Astrocyte of the hippocampus (primary cell): ENCODE data around the gene SOX4.
"Not testable (repeated sequence)": the region's sequence is repeated elsewhere in the genome, so short reads cannot be mapped to it uniquely, and the experiment has no call there.

ENCODE experiments used
- DNase-seq: peaks from one replicate; pipeline ENCODE4 v3.0.0; 2011; ENCODE audit warnings: low read depth, low spot score

Gene SOX4

DNA sequence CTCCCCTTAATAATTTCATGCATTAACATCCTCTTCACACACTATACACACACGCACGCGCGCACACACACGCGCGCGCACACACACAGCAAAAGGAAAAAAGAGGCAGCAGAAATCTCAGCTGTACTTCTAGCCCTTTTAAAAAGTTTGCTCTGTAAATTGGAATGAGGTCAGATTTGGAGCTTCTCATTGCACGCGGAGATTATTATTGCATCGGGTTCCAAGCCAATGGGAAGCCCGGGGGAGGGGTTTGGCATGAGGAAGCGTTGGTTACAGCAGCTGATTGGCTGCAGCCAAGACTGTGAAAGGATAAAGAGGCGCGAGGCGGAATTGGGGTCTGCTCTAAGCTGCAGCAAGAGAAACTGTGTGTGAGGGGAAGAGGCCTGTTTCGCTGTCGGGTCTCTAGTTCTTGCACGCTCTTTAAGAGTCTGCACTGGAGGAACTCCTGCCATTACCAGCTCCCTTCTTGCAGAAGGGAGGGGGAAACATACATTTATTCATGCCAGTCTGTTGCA lies at the start of gene SOX4:
SOX4 (plus strand) TSS at position 340 of the 515 bp plus-strand sequence. CDS start 784 bp downstream, outside the sequence.
- peak; percentile 99 for DNase-seq

DNA sequence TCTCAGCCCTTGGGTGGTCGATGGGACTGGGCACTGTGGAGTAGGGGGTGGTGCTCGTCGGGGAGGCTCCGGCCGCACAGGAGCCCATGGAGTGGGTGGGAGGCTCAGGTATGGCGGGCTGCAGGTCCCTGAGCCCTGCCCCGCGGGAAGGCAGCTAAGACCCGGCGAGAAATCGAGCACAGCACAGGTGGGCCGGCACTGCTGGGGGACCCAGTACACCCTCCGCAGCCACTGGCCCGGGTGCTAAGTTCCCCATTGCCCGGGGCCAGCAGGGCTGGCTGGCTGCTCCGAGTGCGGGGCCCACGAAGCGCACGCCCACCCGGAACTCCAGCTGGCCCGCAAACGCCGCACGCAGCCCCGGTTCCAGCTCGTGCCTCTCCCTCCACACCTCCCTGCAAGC lies 41.3 kb upstream of the SOX4 start:
- not testable (repeated sequence) for DNase-seq

DNA sequence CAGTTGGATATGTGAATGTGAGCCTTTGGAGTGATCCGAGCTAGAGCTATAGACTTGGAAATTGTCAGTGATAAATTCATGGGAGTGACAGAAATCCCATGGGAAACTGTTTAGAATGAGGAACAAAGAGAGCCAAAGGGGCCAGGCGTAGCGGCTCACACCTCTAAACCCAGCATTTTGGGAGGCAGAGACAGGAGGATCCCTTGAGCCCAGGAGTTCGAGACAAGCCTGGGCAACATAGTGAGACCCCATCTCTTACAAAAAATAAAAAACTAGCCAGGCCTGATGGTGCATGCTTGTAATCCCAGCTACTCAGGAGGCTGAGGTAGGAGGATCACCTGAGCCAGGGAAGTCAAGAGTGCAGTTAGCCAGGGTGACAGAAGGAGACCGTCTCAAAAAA lies 39.3 kb upstream of the SOX4 start:
- no peak for DNase-seq

DNA sequence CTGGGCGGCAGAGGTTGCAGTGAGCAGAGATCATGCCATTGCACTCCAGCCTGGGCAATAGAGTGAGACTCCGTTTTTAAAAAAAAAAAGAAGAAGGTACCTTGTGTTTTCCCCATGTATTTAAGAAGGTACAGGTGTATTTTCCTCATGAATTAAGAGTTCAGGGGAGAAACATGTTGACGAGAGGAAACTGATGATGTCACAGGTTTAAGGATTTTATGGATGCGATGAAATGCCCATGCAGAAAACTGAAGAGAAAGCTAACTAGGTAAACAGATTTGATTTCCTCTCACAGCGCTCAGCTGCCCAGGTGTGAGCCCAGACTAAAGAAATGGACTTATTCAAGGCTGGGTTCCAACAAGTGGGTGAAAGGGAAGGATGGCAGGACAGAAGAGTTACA lies 38.4 kb upstream of the SOX4 start:
- no peak for DNase-seq

DNA sequence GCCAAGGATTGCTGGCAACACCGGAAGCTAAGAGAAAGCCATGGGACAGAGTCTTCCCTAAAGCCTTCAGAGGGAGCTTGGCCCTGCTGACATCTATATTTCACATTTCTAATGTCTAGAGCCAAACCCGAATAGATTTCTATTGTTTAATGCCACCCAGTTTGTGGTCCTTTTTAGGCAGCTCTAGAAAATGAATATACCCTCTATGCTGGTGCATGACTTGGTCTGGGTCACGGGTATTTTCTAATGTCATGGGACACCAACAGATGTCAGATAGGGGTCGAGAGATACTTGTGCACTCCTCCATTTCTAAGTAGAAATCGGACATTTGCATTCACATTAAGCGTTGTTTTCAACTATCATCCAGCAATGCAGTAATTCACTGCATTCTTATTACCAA lies 37.0 kb upstream of the SOX4 start:
- DNase-seq = no peak

DNA sequence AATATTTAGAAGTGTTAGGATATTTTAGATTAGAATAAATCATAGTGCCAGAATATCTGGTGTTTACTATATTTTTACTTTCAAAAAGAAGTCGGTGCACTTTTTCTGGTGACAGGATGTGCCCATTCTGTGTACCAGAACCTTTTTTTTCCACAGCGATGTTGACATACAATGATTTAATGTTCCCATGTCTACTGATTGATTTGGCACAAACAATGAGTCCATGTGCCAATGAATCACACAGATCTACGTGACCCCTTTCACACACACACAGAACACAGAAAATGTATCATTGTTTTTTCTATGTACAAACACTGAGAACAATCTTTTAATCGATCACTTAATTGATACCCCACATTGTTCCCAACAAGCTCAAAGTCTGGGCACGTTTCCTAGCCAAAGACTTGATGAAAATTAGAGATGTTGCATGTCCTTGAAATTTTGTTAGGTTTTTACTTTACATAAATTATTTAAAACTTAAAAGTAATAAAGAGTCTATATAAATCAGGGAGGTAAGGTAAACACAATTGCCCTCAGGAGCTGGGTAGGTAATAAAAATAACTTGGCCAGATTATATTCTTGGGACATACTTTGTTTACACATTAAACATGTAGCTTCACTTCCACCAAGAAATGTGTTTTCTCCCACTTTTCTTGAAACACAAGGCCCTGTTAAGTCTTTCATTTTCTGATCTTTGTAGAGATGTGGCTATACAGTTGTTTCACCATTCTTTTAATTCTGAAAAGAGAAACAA lies 36.4 kb upstream of the SOX4 start:
- DNase-seq = no peak

DNA sequence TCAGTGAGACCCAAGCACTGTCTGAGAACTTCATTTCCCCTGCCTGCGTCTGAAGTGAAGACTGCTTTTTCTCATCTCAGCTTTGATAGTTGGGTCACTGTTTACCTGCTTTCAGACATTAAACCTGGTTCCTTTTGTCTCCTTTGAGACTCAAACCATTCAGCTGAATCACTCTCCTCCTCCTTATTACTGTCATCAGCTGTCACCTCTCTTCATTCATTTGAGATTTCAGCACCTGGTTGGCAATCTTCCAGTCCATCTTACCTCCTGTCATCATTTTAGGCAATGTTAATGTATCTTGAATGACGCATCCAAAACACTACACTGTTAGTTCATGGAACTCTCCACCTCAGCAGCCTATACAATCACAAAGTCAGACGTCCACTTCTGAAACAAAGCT lies 34.3 kb upstream of the SOX4 start:
- DNase-seq = no peak

DNA sequence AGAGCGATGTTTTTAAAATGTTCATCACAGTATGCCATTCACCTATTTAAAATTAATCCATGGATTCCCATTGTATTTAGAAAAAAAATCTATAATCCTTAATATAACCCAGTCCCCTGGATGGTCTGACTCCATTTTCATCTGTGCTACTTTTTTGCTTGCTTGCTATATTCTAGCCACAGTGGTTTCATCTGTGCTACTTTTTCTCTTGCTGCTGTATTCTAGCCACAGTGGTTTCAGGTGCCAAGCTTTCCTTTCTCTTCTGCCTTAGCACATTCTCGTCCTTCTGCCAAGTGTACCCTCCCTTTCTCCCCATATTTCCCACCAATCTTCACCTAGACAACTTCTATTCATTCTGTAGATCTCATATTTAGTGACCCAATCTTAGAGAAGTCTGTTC lies 33.3 kb upstream of the SOX4 start:
- DNase-seq = no peak

DNA sequence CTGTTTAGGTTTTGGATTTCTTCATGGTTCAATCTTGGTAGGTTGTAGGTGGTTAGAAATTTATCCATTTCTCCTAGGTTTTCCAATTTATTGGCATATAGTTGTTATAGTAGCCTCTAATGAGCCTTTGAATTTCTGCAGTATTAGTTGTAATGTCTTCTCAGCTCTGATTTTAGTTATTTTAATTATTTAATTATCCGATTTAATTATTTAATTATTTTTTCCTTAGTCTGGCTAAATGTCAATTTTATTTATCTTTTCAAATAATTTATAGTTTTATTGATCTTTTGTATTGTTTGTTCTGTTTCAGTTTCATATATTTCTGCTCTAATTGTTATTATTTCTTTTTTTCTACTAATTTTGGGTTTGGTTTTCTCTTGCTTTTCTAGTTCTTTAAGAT lies 28.1 kb upstream of the SOX4 start:
- DNase-seq = no peak

DNA sequence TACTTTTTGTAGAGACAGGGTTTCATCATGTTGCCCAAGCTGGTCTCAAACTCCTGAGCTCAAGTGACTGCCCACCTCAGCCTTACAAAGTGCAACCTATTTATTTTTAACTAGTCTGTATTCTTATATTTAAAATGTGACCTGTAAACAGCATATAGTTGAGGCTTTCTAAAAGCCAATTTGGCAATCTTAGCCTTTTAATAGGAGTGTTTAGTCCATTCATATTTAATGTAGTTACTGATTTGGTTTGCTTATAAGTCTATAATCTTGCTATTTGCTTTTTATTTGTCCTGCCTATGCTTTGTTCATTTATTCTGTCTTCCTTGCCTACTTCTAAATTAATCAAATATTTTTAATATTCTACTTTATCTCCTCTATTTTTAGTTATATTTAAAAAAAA lies 15.0 kb upstream of the SOX4 start:
- no peak for DNase-seq

DNA sequence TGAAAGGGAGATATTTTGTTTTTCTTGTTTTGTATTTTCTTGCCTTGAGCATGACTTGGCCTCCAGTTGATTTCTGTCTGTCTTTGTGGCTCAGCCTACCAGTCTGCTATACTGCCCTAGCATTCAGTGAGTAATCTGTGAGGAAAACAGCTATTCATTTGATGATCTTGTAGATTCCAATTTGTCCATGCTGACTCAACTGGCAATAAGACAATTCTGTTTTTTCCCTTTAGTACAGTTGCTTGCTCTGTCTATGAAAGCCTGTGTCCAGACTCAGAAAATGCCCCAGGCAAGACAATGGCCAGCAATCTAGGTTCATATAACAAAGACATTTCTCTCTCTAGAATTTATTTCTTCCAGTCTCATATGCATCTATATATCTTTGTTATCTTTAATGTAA lies 10.9 kb upstream of the SOX4 start:
- no peak for DNase-seq

DNA sequence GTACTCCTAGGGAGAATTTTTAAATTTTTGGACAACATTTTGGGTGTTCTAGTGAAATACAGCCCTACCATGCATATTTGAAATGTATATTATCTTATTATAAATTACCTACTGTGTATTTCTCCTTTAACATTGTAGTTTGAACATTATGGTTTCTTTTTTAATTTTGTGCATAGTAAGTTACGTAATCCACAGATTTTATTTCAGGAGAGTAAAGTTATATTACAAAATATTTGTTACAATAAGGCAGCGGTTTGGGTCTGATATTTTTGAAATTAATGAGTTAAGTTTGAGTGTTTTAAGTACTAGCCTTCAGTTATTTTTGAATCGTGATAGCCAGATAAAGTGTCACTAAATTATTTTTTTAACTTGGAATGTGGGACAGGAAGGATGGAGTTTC lies 7.3 kb upstream of the SOX4 start:
- DNase-seq = no peak

DNA sequence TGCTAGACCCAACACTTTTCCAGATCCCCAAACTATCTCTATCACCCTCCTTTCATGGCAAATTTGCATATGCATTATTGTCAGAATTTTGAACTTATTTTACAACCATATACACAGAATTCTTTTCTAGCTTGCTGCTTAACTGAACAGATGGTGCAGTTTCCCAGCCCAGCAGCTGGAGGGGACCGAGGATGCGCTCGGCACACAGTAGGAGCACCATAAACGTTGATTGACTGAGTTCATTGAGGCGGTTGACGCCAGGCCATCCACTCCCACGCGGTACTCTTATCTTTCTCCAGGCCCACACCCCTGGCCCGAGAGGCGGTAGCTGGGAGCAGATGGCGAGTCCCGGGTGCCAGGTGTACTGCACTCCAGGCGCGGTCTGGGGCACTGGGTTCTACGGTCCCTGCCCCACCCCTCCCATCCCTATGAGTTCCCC lies 6.8 kb upstream of the SOX4 start:
- DNase-seq = no peak

DNA sequence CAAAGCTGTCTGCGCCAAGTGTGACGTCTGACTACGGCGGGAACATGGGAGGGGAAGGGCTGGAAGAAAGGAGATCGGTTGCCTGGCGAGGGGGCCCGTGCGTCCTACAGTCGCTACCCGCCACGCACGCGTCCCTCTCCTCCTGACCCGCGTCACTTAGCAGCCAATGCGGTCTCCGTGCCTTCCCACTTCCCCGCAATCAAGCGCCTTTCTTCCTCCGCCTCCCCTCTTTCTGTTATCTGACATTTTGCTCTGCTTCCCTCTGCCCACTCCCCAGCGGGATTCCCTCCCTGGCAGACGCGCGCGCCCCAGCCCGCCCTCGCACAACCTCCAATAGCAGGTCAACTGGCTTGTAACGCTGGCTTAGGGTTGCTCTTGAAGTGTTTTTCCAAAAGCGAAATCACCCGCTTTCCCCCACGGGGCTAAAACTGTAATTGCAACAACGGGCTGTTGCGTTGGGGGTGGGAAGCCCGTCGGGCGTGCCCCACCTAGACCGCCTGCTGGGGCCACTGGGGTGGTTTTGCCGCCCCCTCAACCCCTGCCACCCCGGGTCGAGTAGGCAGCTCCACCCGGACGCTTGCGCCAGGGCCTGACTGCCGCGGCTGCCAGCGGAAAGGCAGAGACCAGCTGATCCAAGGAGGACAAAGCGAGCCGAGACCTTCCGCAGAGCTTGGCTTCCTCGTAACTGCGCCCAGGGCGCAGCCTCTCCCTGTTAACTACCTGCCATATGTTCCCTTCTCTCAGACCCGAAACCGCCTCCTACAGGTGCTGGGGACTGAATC lies 6.2 kb upstream of the SOX4 start:
- DNase-seq = peak; percentile 83

DNA sequence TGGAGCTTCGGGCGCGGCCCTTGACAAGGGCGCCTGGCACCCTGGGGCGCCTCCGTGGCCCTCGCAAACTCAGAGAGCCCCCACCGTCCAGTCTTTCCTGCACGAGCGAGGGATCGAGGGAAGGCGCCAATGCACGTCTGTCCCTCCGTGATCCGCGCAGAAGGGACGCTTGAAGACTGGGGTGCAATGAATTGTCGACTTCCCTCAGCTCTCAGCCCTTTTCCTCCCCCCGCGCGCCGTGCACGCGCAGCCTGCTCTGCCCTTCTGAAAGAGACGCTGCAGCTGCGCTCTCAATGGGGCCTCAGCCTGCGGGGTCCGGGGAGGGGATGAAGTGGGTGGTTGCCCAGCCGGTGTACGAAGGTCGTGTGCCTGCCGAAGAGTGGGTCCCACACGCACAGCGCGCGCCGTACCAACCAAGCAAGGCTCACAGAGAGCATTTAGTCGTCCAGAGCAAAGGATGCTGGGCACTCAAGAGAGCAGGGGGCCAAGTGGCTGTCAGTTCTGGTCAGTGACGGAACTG lies 5.5 kb upstream of the SOX4 start:
- peak; percentile 85 for DNase-seq

DNA sequence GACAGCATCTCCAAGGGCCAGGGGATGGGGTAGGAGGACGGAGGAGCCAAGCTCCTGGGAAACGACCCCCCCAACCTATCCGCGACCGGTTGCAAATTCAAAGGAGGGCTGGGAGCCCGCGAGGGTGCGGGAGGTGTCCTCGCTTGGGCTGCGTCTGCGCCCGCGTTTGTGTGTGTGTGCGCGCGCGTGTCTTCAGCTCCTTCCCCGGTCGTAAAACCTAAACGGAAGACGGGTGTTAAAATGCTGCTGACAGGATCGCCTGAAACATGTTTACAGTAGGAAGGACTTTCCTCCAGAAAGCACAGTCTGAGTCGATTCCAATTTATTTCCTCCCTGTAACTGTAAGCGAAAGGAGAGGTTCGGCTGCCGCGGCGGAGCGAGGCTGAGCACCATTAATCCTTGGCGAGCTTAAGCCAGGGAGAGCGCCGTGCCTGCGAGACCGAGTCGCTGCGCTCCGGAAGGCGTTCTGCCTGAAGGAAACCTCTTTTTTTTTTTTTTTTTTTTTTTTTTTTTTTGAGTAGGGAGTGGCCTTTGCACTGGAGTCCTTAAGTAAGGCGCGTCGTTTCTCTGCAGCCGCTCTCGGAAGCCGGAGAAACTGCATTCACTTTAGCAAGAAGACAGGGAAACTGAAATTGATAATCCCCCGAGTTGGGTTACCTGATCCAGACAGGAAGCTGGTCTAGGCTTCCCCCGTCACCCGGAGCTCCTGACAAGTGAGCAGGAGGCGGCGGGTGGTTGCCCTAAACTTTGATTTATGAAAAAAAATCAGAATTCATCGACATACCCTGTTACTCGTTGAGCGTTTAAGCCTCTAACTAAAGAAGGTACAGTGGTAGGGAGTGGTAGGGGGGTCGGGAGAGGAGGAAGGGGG lies 4.8 kb upstream of the SOX4 start:
- DNase-seq = peak; percentile 93

DNA sequence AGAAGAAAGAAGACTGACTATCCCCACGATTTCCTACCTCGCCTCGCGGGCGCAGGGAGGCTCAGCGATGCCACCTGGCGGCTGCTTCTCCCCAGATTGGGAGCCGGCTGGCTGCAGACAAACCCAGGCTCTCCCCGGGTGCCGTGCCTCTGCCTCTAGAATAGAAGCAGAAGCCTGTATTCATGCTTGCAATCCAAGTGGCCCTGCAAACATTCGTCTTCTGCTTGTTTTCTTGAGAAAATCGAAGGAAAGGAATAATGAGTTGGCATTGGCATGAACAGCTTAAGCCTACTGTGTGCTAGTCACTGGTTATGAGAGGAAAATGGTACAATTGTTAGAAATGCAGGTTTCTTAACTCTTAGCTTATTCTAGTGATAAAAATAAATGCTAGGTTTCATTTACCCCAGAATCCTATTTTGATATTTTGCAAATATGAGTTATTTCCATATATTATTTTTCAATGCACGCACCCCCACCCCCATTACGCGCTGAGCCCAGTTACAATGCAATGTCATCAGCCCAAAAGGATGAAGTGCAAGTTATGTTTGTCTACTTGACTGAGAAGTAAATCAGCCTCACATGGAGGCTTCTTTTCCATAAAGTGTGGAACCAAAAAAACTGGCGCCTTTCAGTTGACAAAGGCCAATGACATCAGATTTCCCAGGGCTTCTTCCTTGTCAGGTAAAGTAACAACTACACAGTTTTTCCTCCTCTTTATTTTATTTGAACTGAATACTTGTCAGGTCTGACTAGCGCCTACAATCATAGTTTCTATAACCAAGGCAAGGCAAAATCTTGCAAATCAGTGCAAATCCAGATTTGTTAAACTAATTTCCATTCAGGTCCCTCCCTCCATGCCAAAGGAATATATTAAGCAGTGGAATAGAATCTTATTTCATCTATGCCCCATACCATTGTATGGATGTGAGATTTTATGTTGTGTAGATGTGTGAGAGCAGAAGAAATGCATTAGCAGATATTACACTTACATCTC lies 3.9 kb upstream of the SOX4 start:
- peak; percentile 95 for DNase-seq

DNA sequence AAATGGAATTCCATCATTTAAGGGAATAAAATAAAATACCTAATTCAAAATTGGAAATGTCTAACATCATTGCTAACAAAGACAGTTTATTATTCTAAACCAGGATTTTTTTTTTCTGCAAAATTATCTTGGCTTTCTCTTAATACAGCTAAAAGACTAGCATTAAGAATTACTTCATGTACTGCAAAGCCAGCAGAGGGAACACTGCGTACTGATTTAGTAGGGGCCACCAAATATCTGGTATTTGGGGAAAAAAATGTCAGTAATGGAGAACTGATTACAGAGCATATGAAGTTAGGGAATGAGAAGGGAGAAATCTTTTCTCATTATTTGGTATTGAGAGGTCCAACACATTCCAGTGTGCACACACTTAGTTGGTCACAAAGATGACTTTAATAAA lies 3.2 kb upstream of the SOX4 start:
- DNase-seq = no peak

DNA sequence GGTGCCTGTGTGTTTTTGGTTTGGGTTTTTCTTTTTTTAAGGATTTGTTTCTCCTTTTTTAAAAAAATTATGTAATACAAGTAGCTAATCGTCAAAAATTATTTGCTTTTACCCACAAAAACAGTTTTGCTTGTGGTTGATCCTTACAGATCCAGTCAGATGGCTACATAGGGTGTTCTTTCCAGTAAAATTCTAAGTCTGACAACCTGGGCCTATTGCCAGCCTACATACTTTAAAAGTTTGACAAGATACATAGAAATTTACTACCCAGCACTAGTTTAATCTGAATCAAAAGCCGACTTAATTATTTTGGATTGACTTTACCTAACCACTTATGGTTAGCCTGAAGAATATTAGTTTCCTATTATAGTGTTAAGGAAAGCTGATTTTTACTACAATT lies 2.1 kb upstream of the SOX4 start:
- peak; percentile 33 for DNase-seq

DNA sequence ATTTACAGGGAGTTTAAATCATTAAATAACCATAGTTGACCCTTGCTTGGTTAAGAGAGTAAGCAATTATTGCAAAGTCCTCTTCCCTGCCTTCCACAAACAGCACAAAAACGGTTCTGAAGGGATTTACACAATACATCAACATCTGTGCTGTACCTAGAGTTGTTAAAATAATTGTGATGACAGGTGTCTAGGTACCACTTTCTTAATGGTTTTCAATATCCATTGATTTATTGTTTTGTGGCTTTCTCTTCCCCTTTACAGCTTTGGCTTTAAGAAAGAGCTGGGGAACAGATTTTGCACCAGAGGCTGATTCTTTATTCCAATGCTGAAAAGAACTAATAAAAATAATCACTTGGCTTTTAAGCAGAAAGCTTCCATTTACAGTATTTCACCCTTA lies 598 bp upstream of the SOX4 start:
- DNase-seq = no peak
